ENCODE results near the gene SULT1C3. TPM values are rescaled to one million over a fixed set of nuclear protein-coding genes. Genes with fewer than 3 reads are reported as not detected.
A peak's percentile ranks its signal among the peaks of the same experiment; 100 is the strongest.

The SULT1C3 gene
- total and polyA plus RNA-seq, 2 of the 13 experiments (the other 11 are each of a cell fraction or from before 2014, with no cell fraction given) = not detected

- no peak for TF ChIP-seq GZF1 (CRISPR knock-in tag; IDR thresholded peaks at IDR 0.05)
- TF ChIP-seq PAXIP1 (CRISPR knock-in tag; conservative IDR thresholded peaks at IDR 0.05) = peak; percentile 33; the same call in 1 of the 2 replicates
- peak; percentile 21; the same call in 1 of the 2 replicates for TF ChIP-seq SP4 (CRISPR knock-in tag; IDR thresholded peaks at IDR 0.05)
- no peak for TF ChIP-seq SAP130 (CRISPR knock-in tag; IDR thresholded peaks at IDR 0.05; ENCODE audit: low read depth)
- TF ChIP-seq POGK (CRISPR knock-in tag; conservative IDR thresholded peaks at IDR 0.05) = no peak
- TF ChIP-seq DNMT3B (CRISPR knock-in tag; conservative IDR thresholded peaks at IDR 0.05) = no peak
- TF ChIP-seq GATAD2A (CRISPR knock-in tag; IDR thresholded peaks at IDR 0.05) = peak; percentile 41; the same call in 1 of the 2 replicates
- no peak for TF ChIP-seq MIER2 (CRISPR knock-in tag; IDR thresholded peaks at IDR 0.05)
- no peak for TF ChIP-seq ELF4 (CRISPR knock-in tag; IDR thresholded peaks at IDR 0.05; ENCODE audit: borderline replicate concordance)
- TF ChIP-seq EEA1 (CRISPR knock-in tag; IDR thresholded peaks at IDR 0.05; ENCODE audit: borderline replicate concordance) = no peak
- no peak for TF ChIP-seq ZSCAN5A (CRISPR knock-in tag; IDR thresholded peaks at IDR 0.05; ENCODE audit: borderline replicate concordance)
- no peak for TF ChIP-seq DDIT3 (CRISPR knock-in tag; IDR thresholded peaks at IDR 0.05)
- TF ChIP-seq ZNF430 (CRISPR knock-in tag; IDR thresholded peaks at IDR 0.05) = no peak
- no peak for TF ChIP-seq ARID2 (CRISPR knock-in tag; IDR thresholded peaks at IDR 0.05; ENCODE audit: borderline replicate concordance)
- no peak for TF ChIP-seq CSRNP2 (CRISPR knock-in tag; conservative IDR thresholded peaks at IDR 0.05; ENCODE audit: low read depth)
- no peak for TF ChIP-seq ZNF138 (CRISPR knock-in tag; IDR thresholded peaks at IDR 0.05; ENCODE audit: low read depth)
- no peak for TF ChIP-seq MED13 (CRISPR knock-in tag; IDR thresholded peaks at IDR 0.05)
- no peak for TF ChIP-seq ELK4 (CRISPR knock-in tag; IDR thresholded peaks at IDR 0.05; ENCODE audit: borderline replicate concordance)
- TF ChIP-seq ATF4 (CRISPR knock-in tag; IDR thresholded peaks at IDR 0.05) = peak in 1 of 2 experiments; percentile 50; a peak in 1 of 4 replicates
These were observed 54.1 kb downstream of the SULT1C3 start (continued) for GRCh38 chr2:108293850-108294249.

Data from HepG2 (cell line).